ENCODE data around the gene BABAM2.

DNA sequence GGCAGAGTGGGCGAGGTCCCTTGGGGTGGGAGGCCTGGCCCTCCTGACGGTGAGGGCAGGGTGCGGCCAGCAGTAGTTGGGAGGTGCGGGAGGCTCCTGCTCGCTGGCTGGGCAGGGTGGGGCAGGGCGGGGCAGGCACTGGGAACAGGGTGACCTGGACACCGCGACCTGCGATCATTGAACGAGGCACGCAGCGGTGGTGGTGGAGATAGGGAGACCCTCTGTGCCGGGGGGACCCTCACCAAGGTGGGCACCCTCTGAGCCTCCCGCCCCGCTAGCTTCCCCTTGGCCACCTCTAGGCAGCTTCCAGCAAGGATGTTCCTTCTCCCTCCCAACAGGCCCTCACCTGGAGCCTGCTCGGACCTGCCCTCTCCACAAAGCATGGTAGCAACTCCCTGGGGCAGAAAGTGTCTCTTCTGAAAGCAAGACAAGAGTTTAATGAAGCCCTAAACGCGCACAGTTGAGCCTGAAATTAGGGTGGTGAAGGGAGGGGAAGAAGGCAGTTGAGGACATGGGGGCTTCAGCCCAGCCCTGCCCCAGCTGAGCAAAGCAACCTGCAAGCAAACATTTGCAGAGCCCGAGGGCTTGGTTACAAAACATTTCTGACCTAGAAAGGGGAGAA is 486.8 kb downstream of the BABAM2 start:
- TF ChIP-seq EZH2 (IDR thresholded peaks at IDR 0.05; ENCODE audit: insufficient read depth, low read length) (no peak), CTCF (IDR thresholded peaks at IDR 0.05; ENCODE audit: insufficient read depth, low read depth, low read length) (no peak)
